WI38 (cell line): ENCODE data around the gene LRP1B.

ENCODE experiments used
- H3K4me3 ChIP-seq: 2 replicates; pipeline ENCODE4 v1.5.1; 2011; ENCODE audit warnings: low read depth, mild to moderate bottlenecking, control low read depth, low read length
- TF ChIP-seq, protein P1 (sequence below): IDR thresholded peaks from 2 replicates; pipeline ENCODE4 v1.5.1; 2012; ENCODE audit warnings: low read depth, mild to moderate bottlenecking, control low read depth, low read length

The LRP1B gene

DNA sequence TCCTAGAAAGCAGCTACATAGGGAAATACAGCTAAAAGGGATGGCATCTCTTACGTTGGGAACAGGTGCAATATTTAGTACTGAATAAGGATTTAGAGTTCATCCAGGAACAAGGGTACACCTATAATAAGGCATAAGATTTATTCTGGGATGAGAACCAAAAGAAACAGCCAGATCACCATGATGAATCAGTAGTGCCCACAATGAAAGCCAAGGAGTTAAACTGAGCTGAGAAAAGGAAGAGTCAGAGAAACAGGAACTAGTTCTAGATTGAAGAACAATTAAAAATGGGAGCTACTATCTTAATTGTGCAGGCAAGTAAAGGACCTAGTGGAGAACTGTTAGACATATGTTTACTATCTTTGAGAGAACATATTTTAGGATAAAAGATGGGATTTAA, 692.3 kb downstream of the LRP1B start:
- TF ChIP-seq, protein P1, sequence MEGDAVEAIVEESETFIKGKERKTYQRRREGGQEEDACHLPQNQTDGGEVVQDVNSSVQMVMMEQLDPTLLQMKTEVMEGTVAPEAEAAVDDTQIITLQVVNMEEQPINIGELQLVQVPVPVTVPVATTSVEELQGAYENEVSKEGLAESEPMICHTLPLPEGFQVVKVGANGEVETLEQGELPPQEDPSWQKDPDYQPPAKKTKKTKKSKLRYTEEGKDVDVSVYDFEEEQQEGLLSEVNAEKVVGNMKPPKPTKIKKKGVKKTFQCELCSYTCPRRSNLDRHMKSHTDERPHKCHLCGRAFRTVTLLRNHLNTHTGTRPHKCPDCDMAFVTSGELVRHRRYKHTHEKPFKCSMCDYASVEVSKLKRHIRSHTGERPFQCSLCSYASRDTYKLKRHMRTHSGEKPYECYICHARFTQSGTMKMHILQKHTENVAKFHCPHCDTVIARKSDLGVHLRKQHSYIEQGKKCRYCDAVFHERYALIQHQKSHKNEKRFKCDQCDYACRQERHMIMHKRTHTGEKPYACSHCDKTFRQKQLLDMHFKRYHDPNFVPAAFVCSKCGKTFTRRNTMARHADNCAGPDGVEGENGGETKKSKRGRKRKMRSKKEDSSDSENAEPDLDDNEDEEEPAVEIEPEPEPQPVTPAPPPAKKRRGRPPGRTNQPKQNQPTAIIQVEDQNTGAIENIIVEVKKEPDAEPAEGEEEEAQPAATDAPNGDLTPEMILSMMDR = no peak
- H3K4me3 ChIP-seq = no peak overlapping the region

DNA sequence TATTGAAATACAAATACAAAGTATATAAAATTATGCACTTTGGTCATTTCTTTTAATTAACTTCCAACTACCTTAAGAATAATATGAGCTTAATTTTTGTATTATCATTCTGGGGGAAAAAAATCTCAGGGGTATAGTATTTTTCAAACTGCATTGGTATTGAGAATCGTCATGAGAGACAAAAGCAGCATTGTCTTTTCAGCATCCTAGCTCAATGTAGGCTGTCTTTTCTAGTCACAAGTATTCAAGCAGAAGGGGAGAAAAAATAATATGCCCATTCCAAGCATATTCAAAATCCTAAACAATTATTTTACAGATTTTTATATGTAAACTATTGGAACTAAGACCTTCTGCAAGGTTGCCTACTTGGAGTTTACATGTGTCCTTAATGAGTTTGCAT, 693.3 kb downstream of the LRP1B start:
- no peak overlapping the region for H3K4me3 ChIP-seq
- TF ChIP-seq, protein P1 = no peak

DNA sequence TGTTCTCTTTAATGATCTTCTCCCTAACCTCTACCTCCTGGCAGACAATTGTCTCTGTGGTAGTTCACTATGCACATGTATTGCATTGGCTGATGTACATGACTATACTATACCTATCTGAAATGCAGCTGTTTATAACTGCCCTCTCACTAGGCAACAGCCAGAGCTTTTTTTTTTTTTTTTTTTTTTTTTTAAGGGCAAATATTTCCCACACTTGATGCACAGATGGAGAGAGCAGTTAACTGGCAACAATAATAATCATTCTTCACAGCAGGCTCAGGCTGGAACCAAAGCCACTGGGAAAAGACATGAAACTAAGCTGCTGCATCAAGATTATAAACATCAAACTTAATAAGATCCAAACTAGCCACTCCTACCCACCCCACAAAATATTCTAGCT, 707.7 kb downstream of the LRP1B start:
- TF ChIP-seq, protein P1 = no peak

DNA sequence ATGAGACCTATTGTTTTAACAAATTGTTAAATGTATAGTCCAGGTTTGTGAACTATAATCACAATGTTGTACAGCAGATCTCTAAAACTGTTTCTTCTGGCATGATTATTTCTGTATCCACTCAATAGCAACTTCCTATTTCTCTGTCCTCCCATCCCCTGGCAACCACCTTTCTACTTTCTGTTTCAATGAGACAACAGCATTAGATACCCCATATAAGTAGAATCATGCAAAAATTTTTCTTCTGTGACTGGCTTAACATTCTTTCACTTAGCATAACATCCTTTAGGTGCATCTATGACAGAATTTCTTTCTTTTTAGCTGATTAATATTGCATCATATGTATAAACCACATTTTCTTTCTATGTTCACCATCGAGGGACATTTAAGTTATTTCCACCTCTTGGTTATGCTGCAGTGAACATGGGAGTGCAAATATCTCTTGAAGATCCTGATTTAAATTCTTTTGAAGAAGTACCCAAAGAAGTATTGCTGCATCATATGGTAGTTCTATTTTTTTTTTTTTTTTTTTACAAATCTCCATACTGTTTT, 713.5 kb downstream of the LRP1B start:
- TF ChIP-seq, protein P1 = no peak
- no peak overlapping the region for H3K4me3 ChIP-seq

More for the DNA sequence above, 707.7 kb downstream of the LRP1B start:
- H3K4me3 ChIP-seq = no peak overlapping the region

DNA sequence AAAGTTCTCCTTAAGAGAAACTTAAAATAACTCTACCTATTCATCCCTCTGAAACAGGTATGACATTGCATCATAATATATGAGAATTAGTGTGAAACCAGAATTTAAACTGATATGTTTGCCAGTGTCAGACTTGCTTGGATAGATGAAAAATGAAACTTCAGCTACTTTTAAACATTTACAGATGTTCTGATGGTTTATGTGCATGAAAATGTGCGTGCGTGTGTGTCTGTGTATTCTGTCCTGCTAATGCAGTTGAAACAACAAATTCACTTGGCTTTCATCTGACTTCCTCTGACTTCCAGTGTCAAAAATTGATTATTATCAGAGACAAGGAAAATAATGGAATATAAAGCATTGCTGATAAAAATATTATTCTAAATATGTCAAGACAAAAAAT, 719.4 kb downstream of the LRP1B start:
- no peak overlapping the region for H3K4me3 ChIP-seq
- TF ChIP-seq, protein P1 = no peak

DNA sequence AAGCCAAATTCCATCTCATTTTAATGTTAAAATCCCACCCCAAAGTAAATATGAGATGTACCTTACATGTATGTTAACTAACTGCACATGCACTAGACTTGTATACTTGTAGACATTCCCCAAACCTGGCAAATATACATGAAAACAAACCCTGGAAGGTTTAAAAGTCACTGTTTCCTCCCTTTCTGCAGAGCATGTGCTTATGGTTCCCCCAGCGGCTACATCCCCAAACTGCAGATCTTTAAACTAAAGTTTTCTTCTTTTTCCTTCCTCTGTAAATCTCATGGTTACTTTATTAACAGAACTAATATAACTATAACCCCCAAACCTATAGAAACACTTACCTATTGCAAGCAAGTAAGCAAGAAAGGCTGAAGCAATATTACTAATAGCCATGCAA, 731.5 kb downstream of the LRP1B start:
- TF ChIP-seq, protein P1 = peak; percentile 23; the same call in 1 of the 2 replicates
- no peak overlapping the region for H3K4me3 ChIP-seq

DNA sequence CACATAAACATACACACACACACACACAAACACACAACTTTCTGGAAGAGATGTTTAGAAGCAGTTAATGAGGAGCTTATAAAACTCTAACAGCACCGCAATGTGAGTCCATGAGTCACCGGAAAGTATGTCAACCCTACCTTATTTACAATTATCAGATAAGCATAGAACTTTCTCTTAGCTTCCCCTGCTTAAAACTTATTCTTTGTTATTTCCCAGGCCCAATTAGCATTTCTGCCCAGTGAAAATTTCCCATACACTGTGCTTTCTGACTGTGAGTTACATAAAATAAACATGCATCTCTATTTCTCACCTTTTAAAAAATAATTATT, 737.6 kb downstream of the LRP1B start:
- TF ChIP-seq, protein P1 = no peak
- no peak overlapping the region for H3K4me3 ChIP-seq
